HepG2 (cell line): ENCODE measurements around the gene FBXL12. TPM values are rescaled to one million over a fixed set of nuclear protein-coding genes. Genes with fewer than 3 reads are reported as not detected.

ENCODE experiments used
- ATF2 ChIP-seq: sonication (generic); formaldehyde crosslinking; IDR thresholded peaks from 2 replicates; pipeline ENCODE4 v1.4.0; 2020; ENCODE audit warnings: missing genetic modification reagents
- CHD2 ChIP-seq: IDR thresholded peaks from 2 replicates; pipeline ENCODE4 v1.6.1; 2011; ENCODE audit warnings: low read depth, low read length, improper control_type of control experiment
- CTCF ChIP-seq: sonication (generic); formaldehyde crosslinking; IDR thresholded peaks from 2 replicates; pipeline ENCODE4 v1.5.0; 2020; ENCODE audit warnings: mild to moderate bottlenecking, missing genetic modification reagents, moderate library complexity
- HNF1A ChIP-seq, 2 experiments: sonication (generic) in 1 of 2; formaldehyde crosslinking in 1 of 2; IDR thresholded peaks; 2 replicates each; pipeline versions ENCODE4 v1.4.0 to v1.6.1; 2016 to 2020; ENCODE audit warnings: borderline replicate concordance in 1 of 2, low read depth in 1 of 2, mild to moderate bottlenecking in 1 of 2, missing genetic modification reagents in 1 of 2
- HOMEZ ChIP-seq: IDR thresholded peaks from 2 replicates; pipeline ENCODE4 v1.6.1; 2016; ENCODE audit warnings: low read depth
- PITX1 ChIP-seq: sonication (generic); formaldehyde crosslinking; IDR thresholded peaks from 2 replicates; pipeline ENCODE4 v1.5.1; 2020; ENCODE audit warnings: mild to moderate bottlenecking, missing genetic modification reagents
- SAP130 ChIP-seq: IDR thresholded peaks from 2 replicates; pipeline ENCODE4 v1.6.1; 2016; ENCODE audit warnings: low read depth
- ZNF407 ChIP-seq: sonication (generic); formaldehyde crosslinking; IDR thresholded peaks from one replicate; pipeline ENCODE4 v1.5.1; 2020; ENCODE audit warnings: mild to moderate bottlenecking, missing genetic modification reagents; ENCODE audit errors: not compliant biosample characterization
- polyA plus RNA-seq, 8 experiments: library from polyadenylated mRNA; depleted of rRNA in 3 of 8; stranded (reverse) in 7 of 8; unstranded in 1 of 8; fragments of >200 nt; fragmentation: Illumina TruSeq in 4 of 8; extraction: Trizol in 4 of 8; gene quantifications; 2 replicates each; pipeline versions ENCODE4 v1.2.1 to v1.2.3, GENCODE V29; 2011 to 2016; ENCODE audit warnings: low read depth in 4 of 8, missing spikeins in 1 of 8, mixed read lengths in 1 of 8; ENCODE audit not compliant: insufficient read depth in 1 of 8
- total RNA-seq, 5 experiments: library from RNA; depleted of rRNA; stranded (reverse); fragments of >200 nt; fragmentation: Illumina TruSeq; extraction: Trizol; gene quantifications; 2 replicates each; pipeline ENCODE4 v1.2.3, GENCODE V29; 2016; ENCODE audit warnings: low read depth in 1 of 5

The FBXL12 gene
- total and polyA plus RNA-seq, 2 of the 13 experiments (the other 11 are each of a cell fraction or from before 2014, with no cell fraction given): 20.4 to 23.1 TPM

GRCh38 chr19:9791552-9792205, 27.2 kb downstream of the FBXL12 start (continued):
- TF ChIP-seq ZNF407 (CRISPR knock-in tag) (no peak), SAP130 (CRISPR knock-in tag) (peak; percentile 38; the same call in 1 of the 2 replicates), HOMEZ (CRISPR knock-in tag) (peak; percentile 42; the same call in 1 of the 2 replicates), PITX1 (CRISPR knock-in tag) (no peak), ATF2 (CRISPR knock-in tag) (no peak), HNF1A (IDR thresholded peaks at IDR 0.05; ENCODE audit: low read depth) (no peak), HNF1A (CRISPR knock-in tag; IDR thresholded peaks at IDR 0.05; ENCODE audit: borderline replicate concordance) (no peak), CHD2 (peak; percentile 66; the same call in 1 of the 2 replicates), CTCF (CRISPR knock-in tag) (no peak)
